Measurements from ENCODE around the gene GIT1. TPM values are rescaled to one million over a fixed set of nuclear protein-coding genes. Genes with fewer than 3 reads are reported as not detected.

The GIT1 gene
- total and polyA plus RNA-seq, 9 of the 15 experiments (the other 6 are each of a cell fraction or from before 2014, with no cell fraction given) = 0.35 to 35.3 (median 17.1) TPM

DNA sequence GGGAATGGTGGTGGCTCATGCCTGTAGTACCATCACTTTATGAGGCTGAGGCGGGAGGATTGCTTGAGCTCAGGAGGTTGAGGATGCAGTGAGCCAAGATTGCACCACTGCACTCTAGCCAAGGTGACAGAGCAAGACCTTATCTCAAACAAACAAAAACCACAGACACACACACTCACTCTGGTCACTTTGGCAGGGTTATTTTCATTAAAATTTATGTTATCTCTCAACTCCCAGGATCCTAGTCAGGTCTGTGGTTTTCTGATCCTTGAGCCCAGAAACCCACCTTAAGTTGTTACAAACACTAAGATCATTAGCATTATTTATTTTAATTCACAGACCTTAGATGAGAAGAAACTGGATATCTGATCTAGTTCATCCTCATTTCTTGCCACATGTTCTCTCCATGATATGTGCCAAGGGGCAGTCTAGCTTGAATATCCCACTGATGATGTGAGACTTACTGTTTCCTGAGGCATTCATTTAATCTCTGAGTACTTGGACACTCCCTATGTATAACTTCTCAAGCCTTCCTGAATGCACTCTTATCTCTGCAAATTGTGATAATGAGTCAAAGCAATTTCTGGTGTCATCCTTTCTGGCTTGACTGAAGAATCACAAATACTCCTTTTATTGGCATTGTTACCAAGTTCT is 32.2 kb downstream of the GIT1 start (continued):
- TF ChIP-seq JUND (IDR thresholded peaks at IDR 0.05; ENCODE audit: borderline replicate concordance, low read depth, low read length) (peak; percentile 60; the same call in 1 of the 2 replicates), JUND (tag; IDR thresholded peaks at IDR 0.05; ENCODE audit: borderline replicate concordance, low read depth, low read length) (peak; percentile 25; the same call in 1 of the 3 replicates), KLF16 (IDR thresholded peaks at IDR 0.05) (peak; percentile 70), MNT (conservative IDR thresholded peaks at IDR 0.05) (no peak), ZNF668 (CRISPR knock-in tag; IDR thresholded peaks at IDR 0.05) (no peak), HMGN3 (IDR thresholded peaks at IDR 0.05; ENCODE audit: borderline replicate concordance, extremely low read depth, insufficient read length, low read depth, low read length) (peak; percentile 61), CXXC5 (CRISPR knock-in tag; IDR thresholded peaks at IDR 0.05) (peak; percentile 14; the same call in 1 of the 2 replicates), SP1 (CRISPR knock-in tag; IDR thresholded peaks at IDR 0.05) (0 out of 2 replicates have a peak, but pooled peaks have one; percentile 48), ESRRB (CRISPR knock-in tag; IDR thresholded peaks at IDR 0.05; ENCODE audit: borderline replicate concordance) (no peak), NRF1 (conservative IDR thresholded peaks at IDR 0.05 in 1 of 2, IDR thresholded peaks at IDR 0.05 in 1 of 2) (no peak), NR4A1 (CRISPR knock-in tag; IDR thresholded peaks at IDR 0.05) (no peak), NR4A1 (tag; IDR thresholded peaks at IDR 0.05) (no peak), ZSCAN32 (CRISPR knock-in tag; IDR thresholded peaks at IDR 0.05) (no peak), MIER1 (IDR thresholded peaks at IDR 0.05; ENCODE audit: low read depth) (no peak), SOX6 (IDR thresholded peaks at IDR 0.05) (peak; percentile 86), TSC22D4 (tag; IDR thresholded peaks at IDR 0.05) (no peak), CEBPZ (IDR thresholded peaks at IDR 0.05; ENCODE audit: borderline replicate concordance, low read depth, low read length) (no peak)
- TF ChIP-seq, protein P1, sequence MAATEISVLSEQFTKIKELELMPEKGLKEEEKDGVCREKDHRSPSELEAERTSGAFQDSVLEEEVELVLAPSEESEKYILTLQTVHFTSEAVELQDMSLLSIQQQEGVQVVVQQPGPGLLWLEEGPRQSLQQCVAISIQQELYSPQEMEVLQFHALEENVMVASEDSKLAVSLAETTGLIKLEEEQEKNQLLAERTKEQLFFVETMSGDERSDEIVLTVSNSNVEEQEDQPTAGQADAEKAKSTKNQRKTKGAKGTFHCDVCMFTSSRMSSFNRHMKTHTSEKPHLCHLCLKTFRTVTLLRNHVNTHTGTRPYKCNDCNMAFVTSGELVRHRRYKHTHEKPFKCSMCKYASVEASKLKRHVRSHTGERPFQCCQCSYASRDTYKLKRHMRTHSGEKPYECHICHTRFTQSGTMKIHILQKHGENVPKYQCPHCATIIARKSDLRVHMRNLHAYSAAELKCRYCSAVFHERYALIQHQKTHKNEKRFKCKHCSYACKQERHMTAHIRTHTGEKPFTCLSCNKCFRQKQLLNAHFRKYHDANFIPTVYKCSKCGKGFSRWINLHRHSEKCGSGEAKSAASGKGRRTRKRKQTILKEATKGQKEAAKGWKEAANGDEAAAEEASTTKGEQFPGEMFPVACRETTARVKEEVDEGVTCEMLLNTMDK (IDR thresholded peaks at IDR 0.05; ENCODE audit: borderline replicate concordance, insufficient read depth, low read depth, low read length, poor library complexity, severe bottlenecking) = no peak
- TF ChIP-seq, protein P2, sequence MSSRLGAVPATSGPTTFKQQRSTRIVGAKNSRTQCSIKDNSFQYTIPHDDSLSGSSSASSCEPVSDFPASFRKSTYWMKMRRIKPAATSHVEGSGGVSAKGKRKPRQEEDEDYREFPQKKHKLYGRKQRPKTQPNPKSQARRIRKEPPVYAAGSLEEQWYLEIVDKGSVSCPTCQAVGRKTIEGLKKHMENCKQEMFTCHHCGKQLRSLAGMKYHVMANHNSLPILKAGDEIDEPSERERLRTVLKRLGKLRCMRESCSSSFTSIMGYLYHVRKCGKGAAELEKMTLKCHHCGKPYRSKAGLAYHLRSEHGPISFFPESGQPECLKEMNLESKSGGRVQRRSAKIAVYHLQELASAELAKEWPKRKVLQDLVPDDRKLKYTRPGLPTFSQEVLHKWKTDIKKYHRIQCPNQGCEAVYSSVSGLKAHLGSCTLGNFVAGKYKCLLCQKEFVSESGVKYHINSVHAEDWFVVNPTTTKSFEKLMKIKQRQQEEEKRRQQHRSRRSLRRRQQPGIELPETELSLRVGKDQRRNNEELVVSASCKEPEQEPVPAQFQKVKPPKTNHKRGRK (tag; IDR thresholded peaks at IDR 0.05) = no peak

Measured in K562 (cell line).